ENCODE data around the gene PITPNB. TPM values are rescaled to one million over a fixed set of nuclear protein-coding genes. Genes with fewer than 3 reads are reported as not detected.

Gene PITPNB
- total RNA-seq, 1 donor: 30.8 TPM

DNA sequence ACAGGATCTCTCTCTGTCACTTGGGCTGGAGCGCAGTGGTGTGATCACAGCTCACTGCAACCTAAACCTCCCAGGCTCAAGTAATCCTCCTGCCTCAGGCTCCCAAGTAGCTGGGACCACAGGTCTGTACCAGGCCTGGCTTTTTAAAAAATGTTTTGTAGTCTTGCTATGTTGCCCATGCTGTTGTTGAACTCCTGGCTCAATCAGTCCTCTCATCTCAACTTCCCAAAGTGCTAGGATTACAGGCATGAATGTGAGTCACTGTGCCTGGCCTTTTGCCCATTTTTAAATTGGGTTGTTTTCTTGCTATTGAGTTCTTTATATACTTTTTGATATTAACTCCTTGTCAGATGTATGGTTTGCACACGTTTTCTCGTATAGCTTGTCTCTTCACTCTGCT is 33.0 kb upstream of the PITPNB start:
- Histone ChIP-seq H3K36me3 (ENCODE audit: insufficient read depth, low read length) (no peaks in the 10 kb centered on the region), H3K4me1 (ENCODE audit: insufficient read depth, low read length) (peaks cover 6% of the 10 kb centered on the region), H3K79me2 (ENCODE audit: insufficient read depth, low read length) (no peaks in the 10 kb centered on the region), H3K4me2 (ENCODE audit: insufficient read depth, low read length) (no peak overlapping the region), H3K9me3 (ENCODE audit: low read depth, low read length) (no peaks in the 10 kb centered on the region), H3K27ac (ENCODE audit: low read depth, low read length) (no peak overlapping the region), H2AFZ (ENCODE audit: low read length) (no peak overlapping the region), H3K4me3 (ENCODE audit: insufficient read depth, low read length) (no peak overlapping the region), H4K20me1 (ENCODE audit: insufficient read depth, low read length) (no peaks in the 10 kb centered on the region), H3K27me3 (ENCODE audit: insufficient read depth, low read length) (no peaks in the 10 kb centered on the region)
- no peak for TF ChIP-seq CTCF (IDR thresholded peaks at IDR 0.05; ENCODE audit: extremely low read depth, low read depth, low read length)
- DNase-seq (ENCODE audit: insufficient read length, low spot score, missing footprints): no peak

DNA sequence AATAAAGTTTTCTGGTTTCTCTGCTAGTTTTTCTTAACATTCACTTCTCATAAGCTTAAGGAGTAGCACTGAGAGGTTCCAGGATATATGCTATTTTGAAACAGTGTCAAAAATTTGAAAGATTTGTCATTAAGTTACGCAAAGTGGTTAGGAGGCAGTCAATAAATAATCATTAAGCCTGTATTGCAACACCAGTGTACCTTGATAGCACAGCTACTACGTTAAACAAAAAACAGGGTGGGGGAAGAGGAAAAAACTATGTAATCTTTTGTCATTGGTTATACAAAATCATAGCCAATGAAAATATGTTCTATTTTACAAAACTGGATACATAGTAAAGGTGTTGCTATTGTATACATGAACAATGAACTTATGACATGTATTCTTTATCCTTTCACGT is 30.4 kb upstream of the PITPNB start:
- no peaks in the 10 kb centered on the region for H3K36me3 ChIP-seq (ENCODE audit: insufficient read depth, low read length)
- H2AFZ ChIP-seq (ENCODE audit: low read length): no peak overlapping the region
- no peaks in the 10 kb centered on the region for H3K27me3 ChIP-seq (ENCODE audit: insufficient read depth, low read length)
- TF ChIP-seq CTCF (IDR thresholded peaks at IDR 0.05; ENCODE audit: extremely low read depth, low read depth, low read length): no peak
- H4K20me1 ChIP-seq (ENCODE audit: insufficient read depth, low read length): no peaks in the 10 kb centered on the region
- no peak overlapping the region for H3K4me2 ChIP-seq (ENCODE audit: insufficient read depth, low read length)
- no peak overlapping the region for H3K4me3 ChIP-seq (ENCODE audit: insufficient read depth, low read length)
- H3K27ac ChIP-seq (ENCODE audit: low read depth, low read length): no peak overlapping the region
- H3K4me1 ChIP-seq (ENCODE audit: insufficient read depth, low read length): peaks cover 6% of the 10 kb centered on the region
- H3K79me2 ChIP-seq (ENCODE audit: insufficient read depth, low read length): no peaks in the 10 kb centered on the region
- no peak for DNase-seq (ENCODE audit: insufficient read length, low spot score, missing footprints)
- no peaks in the 10 kb centered on the region for H3K9me3 ChIP-seq (ENCODE audit: low read depth, low read length)

DNA sequence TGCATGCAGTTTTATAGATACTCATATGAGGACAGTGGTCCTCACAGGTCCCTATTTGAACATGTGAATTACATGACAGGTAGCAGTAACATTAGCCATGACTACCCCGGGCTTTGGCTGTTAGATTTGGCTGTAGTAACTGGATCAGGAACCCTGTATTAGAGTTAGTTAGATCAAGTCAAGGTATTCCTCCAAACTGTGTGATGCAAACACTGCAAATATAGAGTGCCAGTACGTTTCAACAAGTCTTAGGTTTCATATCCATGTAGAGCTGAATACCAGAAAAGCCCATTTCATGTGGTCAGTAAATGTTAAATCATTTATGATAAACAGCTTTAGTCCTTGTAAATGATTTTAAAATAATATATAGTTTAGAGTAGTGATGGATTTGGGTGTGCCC is 29.5 kb upstream of the PITPNB start:
- no peaks in the 10 kb centered on the region for H3K27me3 ChIP-seq (ENCODE audit: insufficient read depth, low read length)
- H3K36me3 ChIP-seq (ENCODE audit: insufficient read depth, low read length): no peaks in the 10 kb centered on the region
- H3K79me2 ChIP-seq (ENCODE audit: insufficient read depth, low read length): no peaks in the 10 kb centered on the region
- no peaks in the 10 kb centered on the region for H3K9me3 ChIP-seq (ENCODE audit: low read depth, low read length)
- no peak for TF ChIP-seq CTCF (IDR thresholded peaks at IDR 0.05; ENCODE audit: extremely low read depth, low read depth, low read length)
- H4K20me1 ChIP-seq (ENCODE audit: insufficient read depth, low read length): no peaks in the 10 kb centered on the region
- DNase-seq (ENCODE audit: insufficient read length, low spot score, missing footprints): no peak
- peaks cover 6% of the 10 kb centered on the region for H3K4me1 ChIP-seq (ENCODE audit: insufficient read depth, low read length)
- no peak overlapping the region for H3K4me2 ChIP-seq (ENCODE audit: insufficient read depth, low read length)
- no peak overlapping the region for H3K27ac ChIP-seq (ENCODE audit: low read depth, low read length)
- H2AFZ ChIP-seq (ENCODE audit: low read length): no peak overlapping the region
- no peak overlapping the region for H3K4me3 ChIP-seq (ENCODE audit: insufficient read depth, low read length)

DNA sequence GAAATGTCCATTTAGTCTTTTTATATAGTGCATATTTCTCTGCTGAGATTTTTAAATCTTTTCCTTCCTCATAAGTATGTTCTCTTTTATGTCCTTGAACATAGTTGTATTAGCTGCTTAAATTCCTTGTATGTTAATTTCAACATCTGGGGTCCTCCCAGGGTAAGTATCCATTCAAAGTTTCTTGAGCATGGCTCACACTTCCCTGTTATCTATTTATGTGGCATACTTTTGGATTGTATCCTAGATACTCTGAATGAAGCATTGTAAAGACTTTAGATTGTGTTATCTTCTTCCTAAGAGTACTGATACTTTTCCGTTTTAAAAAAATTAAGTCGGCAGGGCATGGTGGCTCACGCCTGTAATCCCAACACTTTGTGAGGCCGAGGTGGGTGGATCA is 28.4 kb upstream of the PITPNB start:
- H3K79me2 ChIP-seq (ENCODE audit: insufficient read depth, low read length): no peaks in the 10 kb centered on the region
- H2AFZ ChIP-seq (ENCODE audit: low read length): no peak overlapping the region
- no peaks in the 10 kb centered on the region for H3K27me3 ChIP-seq (ENCODE audit: insufficient read depth, low read length)
- no peak overlapping the region for H3K27ac ChIP-seq (ENCODE audit: low read depth, low read length)
- H4K20me1 ChIP-seq (ENCODE audit: insufficient read depth, low read length): no peaks in the 10 kb centered on the region
- H3K36me3 ChIP-seq (ENCODE audit: insufficient read depth, low read length): no peaks in the 10 kb centered on the region
- no peak overlapping the region for H3K4me3 ChIP-seq (ENCODE audit: insufficient read depth, low read length)
- no peak overlapping the region for H3K4me2 ChIP-seq (ENCODE audit: insufficient read depth, low read length)
- DNase-seq (ENCODE audit: insufficient read length, low spot score, missing footprints): no peak
- H3K9me3 ChIP-seq (ENCODE audit: low read depth, low read length): no peaks in the 10 kb centered on the region
- TF ChIP-seq CTCF (IDR thresholded peaks at IDR 0.05; ENCODE audit: extremely low read depth, low read depth, low read length): no peak
- peaks cover 6% of the 10 kb centered on the region for H3K4me1 ChIP-seq (ENCODE audit: insufficient read depth, low read length)

Data from osteoblast (primary cell).